Coronary artery (tissue), 2 donors: ENCODE measurements around the gene TMEM87B.
"Not testable (repeated sequence)": the region's sequence is repeated elsewhere in the genome, so short reads cannot be mapped to it uniquely, and the experiment has no call there.

Experiments used
- DNase-seq: peaks from one replicate; pipeline ENCODE4 v3.0.0-alpha.2; 2017; ENCODE audit warnings: low spot score
- H3K27ac ChIP-seq, 2 donors: fragments of 200-600 bp; sonication (generic); one replicate each; pipeline ENCODE4 v1.5.1; 2016 to 2019
- H3K4me3 ChIP-seq: fragments of 200-600 bp; sonication (generic); 2 replicates; pipeline ENCODE4 v1.5.1; 2016; ENCODE audit warnings: mild to moderate bottlenecking, moderate library complexity
- CTCF ChIP-seq: fragments of 200-600 bp; sonication (generic); IDR thresholded peaks from one replicate; pipeline ENCODE4 v1.5.1; 2019; ENCODE audit warnings: antibody characterized with exemption

Gene TMEM87B

GRCh38 chr2:112093216-112093615 lies 38.1 kb downstream of the TMEM87B start:
- no peak for TF ChIP-seq CTCF
- Histone ChIP-seq H3K27ac (no peak overlapping the region), H3K4me3 (no peak overlapping the region)
- no peak for DNase-seq

- no peak for TF ChIP-seq CTCF
- DNase-seq: no peak
- H3K27ac ChIP-seq: no peak overlapping the region
- no peak overlapping the region for H3K4me3 ChIP-seq
Measured at GRCh38 chr2:112095681-112096080, 40.6 kb downstream of the TMEM87B start.

- DNase-seq: no peak
- Histone ChIP-seq H3K27ac (no peak overlapping the region), H3K4me3 (no peak overlapping the region)
- TF ChIP-seq CTCF: no peak
Measured at GRCh38 chr2:112096098-112096497, 41.0 kb downstream of the TMEM87B start.

GRCh38 chr2:112108178-112108832 lies 53.2 kb downstream of the TMEM87B start:
- TF ChIP-seq CTCF: no peak
- Histone ChIP-seq H3K27ac (no peak overlapping the region), H3K4me3 (no peak overlapping the region)
- DNase-seq: no peak

- TF ChIP-seq CTCF: no peak
- DNase-seq: no peak
- H3K27ac ChIP-seq: no peak overlapping the region
- H3K4me3 ChIP-seq: no peak overlapping the region
Measured at GRCh38 chr2:112109278-112109677, 54.2 kb downstream of the TMEM87B start.

- Histone ChIP-seq H3K27ac (no peak overlapping the region), H3K4me3 (no peak overlapping the region)
- no peak for DNase-seq
- no peak for TF ChIP-seq CTCF
Measured at GRCh38 chr2:112110966-112111365, 55.9 kb downstream of the TMEM87B start.

GRCh38 chr2:112113354-112113753 lies 58.3 kb downstream of the TMEM87B start:
- H3K4me3 ChIP-seq, H3K27ac ChIP-seq, DNase-seq: not testable (repeated sequence)
